ENCODE data around the gene NUP210L. TPM values are rescaled to one million over a fixed set of nuclear protein-coding genes. Genes with fewer than 3 reads are reported as not detected.

The NUP210L gene
- total and polyA plus RNA-seq, 9 of the 15 experiments (the other 6 are each of a cell fraction or from before 2014, with no cell fraction given), result 0.01 to 0.04 TPM; not detected in 7

GRCh38 chr1:153945131-153945794, 209.6 kb downstream of the NUP210L start (continued):
- TF ChIP-seq, protein P1, sequence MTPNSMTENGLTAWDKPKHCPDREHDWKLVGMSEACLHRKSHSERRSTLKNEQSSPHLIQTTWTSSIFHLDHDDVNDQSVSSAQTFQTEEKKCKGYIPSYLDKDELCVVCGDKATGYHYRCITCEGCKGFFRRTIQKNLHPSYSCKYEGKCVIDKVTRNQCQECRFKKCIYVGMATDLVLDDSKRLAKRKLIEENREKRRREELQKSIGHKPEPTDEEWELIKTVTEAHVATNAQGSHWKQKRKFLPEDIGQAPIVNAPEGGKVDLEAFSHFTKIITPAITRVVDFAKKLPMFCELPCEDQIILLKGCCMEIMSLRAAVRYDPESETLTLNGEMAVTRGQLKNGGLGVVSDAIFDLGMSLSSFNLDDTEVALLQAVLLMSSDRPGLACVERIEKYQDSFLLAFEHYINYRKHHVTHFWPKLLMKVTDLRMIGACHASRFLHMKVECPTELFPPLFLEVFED (CRISPR knock-in tag; conservative IDR thresholded peaks at IDR 0.05), result no peak
- TF ChIP-seq ZNF551 (CRISPR knock-in tag; IDR thresholded peaks at IDR 0.05), result no peak
- no peak for TF ChIP-seq KAT8 (IDR thresholded peaks at IDR 0.05; ENCODE audit: low read depth)
- no peak for TF ChIP-seq GATA2 (CRISPR knock-in tag; IDR thresholded peaks at IDR 0.05)
- TF ChIP-seq MCM7 (IDR thresholded peaks at IDR 0.05), result no peak
- TF ChIP-seq BDP1 (IDR thresholded peaks at IDR 0.05; ENCODE audit: insufficient read depth, insufficient read length), result no peak
- TF ChIP-seq PATZ1 (CRISPR knock-in tag; IDR thresholded peaks at IDR 0.05; ENCODE audit: borderline replicate concordance), result no peak
- no peak for TF ChIP-seq ZNF764 (CRISPR knock-in tag; IDR thresholded peaks at IDR 0.05; ENCODE audit: low read depth)
- TF ChIP-seq SMARCC2 (IDR thresholded peaks at IDR 0.05; ENCODE audit: low read depth), result no peak
- no peak for TF ChIP-seq ZSCAN32 (CRISPR knock-in tag; IDR thresholded peaks at IDR 0.05)
- no peak for TF ChIP-seq TCF15 (CRISPR knock-in tag; IDR thresholded peaks at IDR 0.05)
- TF ChIP-seq, protein P2, sequence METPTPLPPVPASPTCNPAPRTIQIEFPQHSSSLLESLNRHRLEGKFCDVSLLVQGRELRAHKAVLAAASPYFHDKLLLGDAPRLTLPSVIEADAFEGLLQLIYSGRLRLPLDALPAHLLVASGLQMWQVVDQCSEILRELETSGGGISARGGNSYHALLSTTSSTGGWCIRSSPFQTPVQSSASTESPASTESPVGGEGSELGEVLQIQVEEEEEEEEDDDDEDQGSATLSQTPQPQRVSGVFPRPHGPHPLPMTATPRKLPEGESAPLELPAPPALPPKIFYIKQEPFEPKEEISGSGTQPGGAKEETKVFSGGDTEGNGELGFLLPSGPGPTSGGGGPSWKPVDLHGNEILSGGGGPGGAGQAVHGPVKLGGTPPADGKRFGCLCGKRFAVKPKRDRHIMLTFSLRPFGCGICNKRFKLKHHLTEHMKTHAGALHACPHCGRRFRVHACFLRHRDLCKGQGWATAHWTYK (CRISPR knock-in tag; IDR thresholded peaks at IDR 0.05), result no peak
- TF ChIP-seq, protein P3, sequence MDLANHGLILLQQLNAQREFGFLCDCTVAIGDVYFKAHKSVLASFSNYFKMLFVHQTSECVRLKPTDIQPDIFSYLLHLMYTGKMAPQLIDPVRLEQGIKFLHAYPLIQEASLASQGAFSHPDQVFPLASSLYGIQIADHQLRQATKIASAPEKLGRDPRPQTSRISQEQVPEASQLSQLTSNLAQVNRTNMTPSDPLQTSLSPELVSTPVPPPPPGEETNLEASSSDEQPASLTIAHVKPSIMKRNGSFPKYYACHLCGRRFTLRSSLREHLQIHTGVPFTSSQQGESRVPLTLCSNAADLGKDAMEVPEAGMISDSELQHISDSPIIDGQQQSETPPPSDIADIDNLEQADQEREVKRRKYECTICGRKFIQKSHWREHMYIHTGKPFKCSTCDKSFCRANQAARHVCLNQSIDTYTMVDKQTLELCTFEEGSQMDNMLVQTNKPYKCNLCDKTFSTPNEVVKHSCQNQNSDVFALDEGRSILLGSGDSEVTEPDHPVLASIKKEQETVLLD (IDR thresholded peaks at IDR 0.05), result 0 out of 2 replicates have a peak, but pooled peaks have one; percentile 28
- no peak for TF ChIP-seq HNRNPH1 (optimal IDR thresholded peaks at IDR 0.05; ENCODE audit: low read depth, low read length)
- TF ChIP-seq, protein P4, sequence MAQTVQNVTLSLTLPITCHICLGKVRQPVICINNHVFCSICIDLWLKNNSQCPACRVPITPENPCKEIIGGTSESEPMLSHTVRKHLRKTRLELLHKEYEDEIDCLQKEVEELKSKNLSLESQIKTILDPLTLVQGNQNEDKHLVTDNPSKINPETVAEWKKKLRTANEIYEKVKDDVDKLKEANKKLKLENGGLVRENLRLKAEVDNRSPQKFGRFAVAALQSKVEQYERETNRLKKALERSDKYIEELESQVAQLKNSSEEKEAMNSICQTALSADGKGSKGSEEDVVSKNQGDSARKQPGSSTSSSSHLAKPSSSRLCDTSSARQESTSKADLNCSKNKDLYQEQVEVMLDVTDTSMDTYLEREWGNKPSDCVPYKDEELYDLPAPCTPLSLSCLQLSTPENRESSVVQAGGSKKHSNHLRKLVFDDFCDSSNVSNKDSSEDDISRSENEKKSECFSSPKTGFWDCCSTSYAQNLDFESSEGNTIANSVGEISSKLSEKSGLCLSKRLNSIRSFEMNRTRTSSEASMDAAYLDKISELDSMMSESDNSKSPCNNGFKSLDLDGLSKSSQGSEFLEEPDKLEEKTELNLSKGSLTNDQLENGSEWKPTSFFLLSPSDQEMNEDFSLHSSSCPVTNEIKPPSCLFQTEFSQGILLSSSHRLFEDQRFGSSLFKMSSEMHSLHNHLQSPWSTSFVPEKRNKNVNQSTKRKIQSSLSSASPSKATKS (CRISPR knock-in tag; IDR thresholded peaks at IDR 0.05), result no peak
- TF ChIP-seq CCNT2 (IDR thresholded peaks at IDR 0.05; ENCODE audit: borderline replicate concordance, extremely low read depth, insufficient read length, low read depth, low read length), result no peak
- peak in 1 of 2 experiments; percentile 50; a peak in 1 of 4 replicates for TF ChIP-seq TEAD1 (CRISPR knock-in tag; IDR thresholded peaks at IDR 0.05)
- TF ChIP-seq CREB1 (IDR thresholded peaks at IDR 0.05), result no peak
- TF ChIP-seq CREB1 (CRISPR knock-in tag; IDR thresholded peaks at IDR 0.05), result no peak
- TF ChIP-seq NELFE (IDR thresholded peaks at IDR 0.05; ENCODE audit: insufficient read depth, insufficient read length), result no peak

Data from K562 (cell line).